ENCODE results near the gene FHL5. TPM values are rescaled to one million over a fixed set of nuclear protein-coding genes. Genes with fewer than 3 reads are reported as not detected.
"Not testable (repeated sequence)": the region's sequence is repeated elsewhere in the genome, so short reads cannot be mapped to it uniquely, and the experiment has no call there.

The FHL5 gene
- total and polyA plus RNA-seq, 3 donors from 2014 or later: 23.3 to 94.5 (median 38.2) TPM

- no peak for DNase-seq
- H3K9me3 ChIP-seq: no peaks in the 10 kb centered on the region
- WGBS, 2 donors: 66 to 77% methylated on average over 3 of the region's 3 CpGs
- H3K27me3 ChIP-seq: no peaks in the 10 kb centered on the region
- H3K36me3 ChIP-seq (ENCODE audit: low read depth, missing control alignments): no peaks in the 10 kb centered on the region
- no peak overlapping the region for H3K27ac ChIP-seq
- H3K4me1 ChIP-seq: no peaks in the 10 kb centered on the region
- intact Hi-C loops (cut with DNase I; ENCODE audit: low total_unique reads): no loop called here
- no peak overlapping the region for H3K4me3 ChIP-seq
- TF ChIP-seq POLR2A (IDR thresholded peaks at IDR 0.05) (no peak), CTCF (IDR thresholded peaks at IDR 0.05) (no peak)
These were observed 62.0 kb downstream of the FHL5 start for GRCh38 chr6:96624957-96625356.

- no peak for DNase-seq
- Histone ChIP-seq H3K36me3 (ENCODE audit: low read depth, missing control alignments) (no peaks in the 10 kb centered on the region), H3K4me3 (no peak overlapping the region), H3K4me1 (peaks cover 5% of the 10 kb centered on the region), H3K27ac (no peak overlapping the region), H3K27me3 (no peaks in the 10 kb centered on the region), H3K9me3 (no peaks in the 10 kb centered on the region)
- intact Hi-C loops (cut with DNase I; ENCODE audit: low total_unique reads): no loop called here
- WGBS, 2 donors: 13 to 16% methylated on average over 2 of the region's 2 CpGs
- TF ChIP-seq POLR2A (IDR thresholded peaks at IDR 0.05) (no peak), CTCF (IDR thresholded peaks at IDR 0.05) (peak; percentile 33 to 49 (median 39))
These were observed 63.9 kb downstream of the FHL5 start for GRCh38 chr6:96626759-96627364.

GRCh38 chr6:96631248-96631647, 68.3 kb downstream of the FHL5 start:
- TF ChIP-seq POLR2A (IDR thresholded peaks at IDR 0.05) (no peak), CTCF (IDR thresholded peaks at IDR 0.05) (no peak)
- WGBS, 2 donors: 31 to 34% methylated on average over 3 of the region's 3 CpGs
- no peaks in the 10 kb centered on the region for H3K27me3 ChIP-seq
- H3K36me3 ChIP-seq (ENCODE audit: low read depth, missing control alignments): no peaks in the 10 kb centered on the region
- H3K4me1 ChIP-seq: peaks cover 5% of the 10 kb centered on the region
- peak; percentile 61 for DNase-seq
- no peaks in the 10 kb centered on the region for H3K9me3 ChIP-seq
- H3K4me3 ChIP-seq: no peak overlapping the region
- H3K27ac ChIP-seq: no peak overlapping the region
- intact Hi-C loops (cut with DNase I; ENCODE audit: low total_unique reads): loop anchor here (10.0 kb wide), 1 partner anchor 434 kb away; no protein-coding TSS in a partner anchor

GRCh38 chr6:96637979-96638378, 75.1 kb downstream of the FHL5 start:
- H3K9me3 ChIP-seq; H3K36me3 ChIP-seq (ENCODE audit: low read depth, missing control alignments); DNase-seq; H3K27me3 ChIP-seq; H3K4me3 ChIP-seq; H3K27ac ChIP-seq; H3K4me1 ChIP-seq: not testable (repeated sequence)
- intact Hi-C loops (cut with DNase I; ENCODE audit: low total_unique reads): loop anchor here (10.0 kb wide), 1 partner anchor 427 kb away; no protein-coding TSS in a partner anchor
- WGBS, 2 donors: 83 to 87% methylated on average over 10 of the region's 10 CpGs

GRCh38 chr6:96645106-96645505, 82.2 kb downstream of the FHL5 start:
- no peak overlapping the region for H3K27ac ChIP-seq
- no peak for DNase-seq
- H3K27me3 ChIP-seq: no peaks in the 10 kb centered on the region
- 51 to 66% methylated on average over 5 of the region's 5 CpGs for WGBS, 2 donors
- H3K4me1 ChIP-seq: no peaks in the 10 kb centered on the region
- no peaks in the 10 kb centered on the region for H3K9me3 ChIP-seq
- no peak overlapping the region for H3K4me3 ChIP-seq
- no peaks in the 10 kb centered on the region for H3K36me3 ChIP-seq (ENCODE audit: low read depth, missing control alignments)
- intact Hi-C loops (cut with DNase I; ENCODE audit: low total_unique reads): no loop called here
- TF ChIP-seq POLR2A (IDR thresholded peaks at IDR 0.05) (no peak), CTCF (IDR thresholded peaks at IDR 0.05) (no peak)

Data from testis (tissue), 3 donors.